K562 (cell line): ENCODE results near the gene MAP4K1. TPM values are rescaled to one million over a fixed set of nuclear protein-coding genes. Genes with fewer than 3 reads are reported as not detected.

Experiments
- AFF4 ChIP-seq: sonication (generic); formaldehyde crosslinking; IDR thresholded peaks from 2 replicates; pipeline ENCODE4 v1.8.0; 2023; ENCODE audit warnings: mild to moderate bottlenecking, missing genetic modification reagents
- CREB3L1 ChIP-seq: fragments of 450-650 bp; IDR thresholded peaks from 2 replicates; pipeline ENCODE4 v1.6.1; 2014; ENCODE audit warnings: low read depth, mild to moderate bottlenecking, moderate library complexity, borderline replicate concordance
- GTF3C2 ChIP-seq: IDR thresholded peaks from 3 replicates; pipeline ENCODE4 v1.6.1; 2011; ENCODE audit warnings: borderline replicate concordance, mild to moderate bottlenecking, moderate library complexity; ENCODE audit not compliant: insufficient read length; ENCODE audit errors: extremely low read depth
- KDM4B ChIP-seq, 2 experiments: fragments of 450-650 bp in 1 of 2; sonication (generic) in 1 of 2; IDR thresholded peaks; 2 replicates each; pipeline ENCODE4 v1.6.1; 2016 to 2017; ENCODE audit warnings: borderline replicate concordance in 2 of 2, antibody characterized with exemption in 1 of 2, low read depth in 1 of 2, mild to moderate bottlenecking in 1 of 2
- KDM5B ChIP-seq: fragments of 200-600 bp; sonication (generic); IDR thresholded peaks from 2 replicates; pipeline ENCODE4 v1.6.1; 2012; ENCODE audit warnings: low read depth, mild to moderate bottlenecking, moderate library complexity, low read length, control low read depth, inconsistent platforms; ENCODE audit not compliant: insufficient replicate concordance
- PTTG1 ChIP-seq: fragments of 450-650 bp; IDR thresholded peaks from 2 replicates; pipeline ENCODE4 v1.6.1; 2016; ENCODE audit warnings: low read depth, mild to moderate bottlenecking, missing genetic modification characterization, missing compliant biosample characterization
- SMAD1 ChIP-seq: fragments of 150-350 bp; IDR thresholded peaks from 2 replicates; pipeline ENCODE4 v1.6.1; 2014; ENCODE audit warnings: low read length, low read depth; ENCODE audit not compliant: partially characterized antibody
- SUPT5H ChIP-seq: fragments of 450-650 bp; IDR thresholded peaks from 2 replicates; pipeline ENCODE4 v1.6.1; 2016
- TAF1 ChIP-seq: IDR thresholded peaks from 2 replicates; pipeline ENCODE4 v1.6.1; 2011; ENCODE audit warnings: mild to moderate bottlenecking, low read length, moderate library complexity; ENCODE audit not compliant: insufficient read depth, control insufficient read depth, severe bottlenecking; ENCODE audit errors: extremely low read depth
- WHSC1 ChIP-seq: IDR thresholded peaks from one replicate; pipeline ENCODE4 v1.6.1; 2012; ENCODE audit warnings: low read length, control low read depth, inconsistent platforms
- ZKSCAN1 ChIP-seq: fragments of 150-350 bp; IDR thresholded peaks from 2 replicates; pipeline ENCODE4 v1.6.1; 2016; ENCODE audit warnings: low read depth, low read length
- ZNF740 ChIP-seq, 3 experiments: fragments of 200-800 bp in 1 of 3; sonication (Bioruptor generic) in 1 of 3; sonication (generic) in 1 of 3; formaldehyde crosslinking in 1 of 3; IDR thresholded peaks; 2 replicates each; pipeline versions ENCODE4 v1.6.1 to v1.8.0; 2016 to 2022; ENCODE audit warnings: mild to moderate bottlenecking in 2 of 3, missing compliant biosample characterization in 2 of 3, missing genetic modification characterization in 2 of 3, missing genetic modification reagents in 1 of 3
- polyA plus RNA-seq, 8 experiments: library from polyadenylated mRNA; depleted of rRNA in 4 of 8; stranded (reverse) in 5 of 8; unstranded in 3 of 8; fragments of >200 nt; fragmentation: Nextera tagmentation in 2 of 8; fragmentation: Illumina TruSeq in 1 of 8; extraction: Ambion mirVana in 2 of 8; extraction: Trizol in 1 of 8; gene quantifications; 2 replicates each; pipeline versions ENCODE4 v1.2.1 to v1.2.3, GENCODE V29; 2011 to 2014; ENCODE audit warnings: inconsistent platforms in 1 of 8, missing spikeins in 1 of 8
- total RNA-seq, 7 experiments: library from RNA; depleted of rRNA in 6 of 7; stranded (reverse); fragments of >200 nt in 6 of 7; fragmentation: Illumina TruSeq in 2 of 7; extraction: Trizol in 2 of 7; gene quantifications; 2 replicates each; pipeline versions ENCODE4 v1.2.1 to v1.2.3, GENCODE V29; 2011 to 2021; ENCODE audit warnings: low replicate concordance in 1 of 7
- TF ChIP-seq, protein P1 (sequence below): fragments of 250-450 bp; sonication (Bioruptor Pico); IDR thresholded peaks from 2 replicates; pipeline ENCODE4 v1.8.0; 2022; ENCODE audit warnings: moderate library complexity, mild to moderate bottlenecking, inconsistent platforms

The MAP4K1 gene
- total and polyA plus RNA-seq, 9 of the 15 experiments (the other 6 are each of a cell fraction or from before 2014, with no cell fraction given), result 0.14 to 3.2 (median 0.73) TPM; not detected in 1

GRCh38 chr19:38543807-38544568 lies 73.8 kb downstream of the MAP4K1 start (continued):
- TF ChIP-seq AFF4 (CRISPR knock-in tag), result 0 out of 2 replicates have a peak, but pooled peaks have one; percentile 74
- TF ChIP-seq CREB3L1, result peak; percentile 40; the same call in 1 of the 2 replicates
- peak; percentile 50 for TF ChIP-seq KDM5B
- TF ChIP-seq, protein P1, sequence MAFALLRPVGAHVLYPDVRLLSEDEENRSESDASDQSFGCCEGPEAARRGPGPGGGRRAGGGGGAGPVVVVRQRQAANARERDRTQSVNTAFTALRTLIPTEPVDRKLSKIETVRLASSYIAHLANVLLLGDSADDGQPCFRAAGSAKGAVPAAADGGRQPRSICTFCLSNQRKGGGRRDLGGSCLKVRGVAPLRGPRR, result no peak
- TF ChIP-seq TAF1, result peak; percentile 73
- peak; percentile 24 for TF ChIP-seq SMAD1
- no peak; a peak in 1 of 4 replicates for TF ChIP-seq KDM4B (IDR thresholded peaks at IDR 0.05; ENCODE audit: borderline replicate concordance in 2 of 2, low read depth in 1 of 2)
- TF ChIP-seq ZNF740 (CRISPR knock-in tag; IDR thresholded peaks at IDR 0.05), result no peak; the same call in 1 of the 2 replicates
- peak in 1 of 2 experiments; percentile 25; a peak in 1 of 4 replicates for TF ChIP-seq ZNF740 (tag; IDR thresholded peaks at IDR 0.05)
- TF ChIP-seq PTTG1 (tag), result no peak
- TF ChIP-seq ZKSCAN1, result no peak
- TF ChIP-seq GTF3C2, result no peak
- peak; percentile 80 for TF ChIP-seq SUPT5H
- no peak for TF ChIP-seq WHSC1
